IMR-90 (cell line): ENCODE results near the gene FUT8. TPM values are rescaled to one million over a fixed set of nuclear protein-coding genes. Genes with fewer than 3 reads are reported as not detected.

Experiments
- ATAC-seq: fragments of 200-7000 bp; cut with Tn5 transposase; 2 replicates; pipeline ENCODE4 v1.9.1; 2020; ENCODE audit warnings: low read depth, mild to moderate bottlenecking, moderate library complexity
- BruUV-seq: library from RNA; stranded (reverse); fragments of 400-500 nt; replicated peaks from 2 replicates; lab custom pipeline; 2021; lab: Mats Ljungman, UMichigan
- CTCF ChIA-PET: fragments of 300-600 bp; formaldehyde crosslinking; extraction: SDS; loops from one replicate; lab custom pipeline; 2021; ENCODE audit warnings: antibody characterized with exemption; lab: Yijun Ruan, JAX
- POLR2A ChIA-PET: fragments of 300-600 bp; sonication (Branson Sonifier 250); formaldehyde crosslinking; loops from one replicate; lab custom pipeline; 2022; ENCODE audit warnings: antibody characterized with exemption; ENCODE audit not compliant: unreplicated experiment; lab: Charles Lee
- DNase-seq: peaks from one replicate; pipeline ENCODE4 v3.0.0; 2013
- H2AFZ ChIP-seq: replicated peaks from 2 replicates; pipeline ENCODE3; 2013; ENCODE audit warnings: low read length, mild to moderate bottlenecking; ENCODE audit not compliant: poor library complexity
- H2AK5ac ChIP-seq: 2 replicates; pipeline ENCODE4 v1.6.1; 2013; ENCODE audit warnings: low read depth, low read length, inconsistent platforms
- H2AK9ac ChIP-seq: replicated peaks from 2 replicates; pipeline ENCODE3; 2013; ENCODE audit warnings: mild to moderate bottlenecking, low read depth, low read length, moderate library complexity; ENCODE audit not compliant: poor library complexity
- H2BK120ac ChIP-seq: 2 replicates; pipeline ENCODE4 v1.6.1; 2013; ENCODE audit warnings: low read depth, low read length, inconsistent platforms
- H2BK15ac ChIP-seq: 3 replicates; pipeline ENCODE4 v1.6.1; 2013; ENCODE audit warnings: low read depth, low read length, inconsistent platforms
- H2BK20ac ChIP-seq: 2 replicates; pipeline ENCODE4 v1.6.1; 2013; ENCODE audit warnings: low read depth, mild to moderate bottlenecking, inconsistent platforms, low read length, moderate library complexity
- H2BK5ac ChIP-seq: 2 replicates; pipeline ENCODE4 v1.6.1; 2013; ENCODE audit warnings: mild to moderate bottlenecking, low read depth, low read length, inconsistent platforms; ENCODE audit not compliant: poor library complexity, severe bottlenecking
- H3K14ac ChIP-seq: replicated peaks from 2 replicates; pipeline ENCODE4 v1.6.1; 2013; ENCODE audit warnings: low read depth, low read length, inconsistent platforms
- H3K18ac ChIP-seq: 2 replicates; pipeline ENCODE4 v1.6.1; 2013; ENCODE audit warnings: low read depth, low read length, control low read depth
- H3K23ac ChIP-seq: 2 replicates; pipeline ENCODE4 v1.6.1; 2013; ENCODE audit warnings: low read depth, low read length, inconsistent platforms
- H3K27ac ChIP-seq: 2 replicates; pipeline ENCODE4 v1.5.1; 2013; ENCODE audit warnings: mild to moderate bottlenecking, control low read depth, low read length; ENCODE audit not compliant: insufficient read depth
- H3K27me3 ChIP-seq: 2 replicates; pipeline ENCODE4 v1.6.1; 2013; ENCODE audit warnings: low read length; ENCODE audit not compliant: control insufficient read depth, insufficient read depth
- H3K36me3 ChIP-seq: 2 replicates; pipeline ENCODE4 v1.6.1; 2013; ENCODE audit warnings: low read length, mixed read lengths; ENCODE audit not compliant: control insufficient read depth, insufficient read depth
- H3K4ac ChIP-seq: 2 replicates; pipeline ENCODE4 v1.6.1; 2013; ENCODE audit warnings: low read depth, low read length, inconsistent platforms
- H3K4me1 ChIP-seq: 2 replicates; pipeline ENCODE4 v1.6.1; 2013; ENCODE audit warnings: low read length, mixed read lengths; ENCODE audit not compliant: control insufficient read depth, insufficient read depth
- H3K4me2 ChIP-seq: 2 replicates; pipeline ENCODE4 v1.6.1; 2013; ENCODE audit warnings: low read depth, mild to moderate bottlenecking, control low read depth, low read length, moderate library complexity
- H3K4me3 ChIP-seq: 2 replicates; pipeline ENCODE4 v1.5.1; 2013; ENCODE audit warnings: low read depth, mild to moderate bottlenecking, control low read depth, low read length, moderate library complexity; ENCODE audit not compliant: insufficient read depth
- H3K56ac ChIP-seq: 2 replicates; pipeline ENCODE4 v1.6.1; 2013; ENCODE audit warnings: low read length, inconsistent platforms; ENCODE audit not compliant: insufficient read depth; ENCODE audit errors: extremely low read depth
- H3K79me1 ChIP-seq, 2 experiments: 2 replicates each; pipeline ENCODE4 v1.6.1; 2013; ENCODE audit warnings: low read length in 2 of 2, inconsistent platforms in 1 of 2, low read depth in 1 of 2
- H3K9ac ChIP-seq: 2 replicates; pipeline ENCODE4 v1.6.1; 2013; ENCODE audit warnings: low read depth, low read length, control low read depth
- H3K9me1 ChIP-seq: 2 replicates; pipeline ENCODE4 v1.6.1; 2013; ENCODE audit warnings: low read length, inconsistent platforms; ENCODE audit not compliant: insufficient read depth
- H3K9me3 ChIP-seq: 2 replicates; pipeline ENCODE4 v1.6.1; 2013; ENCODE audit warnings: low read length; ENCODE audit not compliant: control insufficient read depth, insufficient read depth
- H4K20me1 ChIP-seq: 2 replicates; pipeline ENCODE4 v1.6.1; 2013; ENCODE audit warnings: low read length, inconsistent platforms; ENCODE audit not compliant: insufficient read depth
- H4K5ac ChIP-seq: 2 replicates; pipeline ENCODE4 v1.6.1; 2013; ENCODE audit warnings: mild to moderate bottlenecking, low read depth, low read length, control low read depth
- H4K8ac ChIP-seq, 2 experiments: 2 replicates each; pipeline ENCODE4 v1.6.1; 2013; ENCODE audit warnings: low read depth in 2 of 2, low read length in 2 of 2, control low read depth in 1 of 2, inconsistent platforms in 1 of 2
- H4K91ac ChIP-seq: 2 replicates; pipeline ENCODE4 v1.6.1; 2013; ENCODE audit warnings: low read depth, low read length, inconsistent platforms; ENCODE audit not compliant: insufficient read depth
- BHLHE40 ChIP-seq: fragments of 150-350 bp; IDR thresholded peaks from 2 replicates; pipeline ENCODE4 v1.6.1; 2016; ENCODE audit warnings: mild to moderate bottlenecking, low read depth, low read length
- CHD1 ChIP-seq: IDR thresholded peaks from 2 replicates; pipeline ENCODE4 v1.6.1; 2012; ENCODE audit warnings: low read depth, low read length, improper control_type of control experiment
- CTCF ChIP-seq: conservative IDR thresholded peaks from 2 replicates; pipeline ENCODE4 v1.5.1; 2012; ENCODE audit warnings: mild to moderate bottlenecking, low read depth, low read length, improper control_type of control experiment
- FOS ChIP-seq: fragments of 150-350 bp; IDR thresholded peaks from 2 replicates; pipeline ENCODE4 v1.6.1; 2016; ENCODE audit warnings: low read depth, low read length
- MAFK ChIP-seq: IDR thresholded peaks from 2 replicates; pipeline ENCODE4 v1.6.1; 2012; ENCODE audit warnings: low read depth, low read length, improper control_type of control experiment
- MAZ ChIP-seq: IDR thresholded peaks from 2 replicates; pipeline ENCODE4 v1.6.1; 2012; ENCODE audit warnings: low read depth, mild to moderate bottlenecking, low read length, improper control_type of control experiment, moderate library complexity, borderline replicate concordance
- MXI1 ChIP-seq: IDR thresholded peaks from 2 replicates; pipeline ENCODE4 v1.6.1; 2012; ENCODE audit warnings: low read depth, mild to moderate bottlenecking, low read length, moderate library complexity, borderline replicate concordance
- NFE2L2 ChIP-seq: fragments of 150-350 bp; IDR thresholded peaks from 2 replicates; pipeline ENCODE4 v1.6.1; 2016; ENCODE audit warnings: low read depth, mild to moderate bottlenecking, low read length
- RAD21 ChIP-seq: IDR thresholded peaks from 2 replicates; pipeline ENCODE4 v1.6.1; 2012; ENCODE audit warnings: low read length, improper control_type of control experiment
- SMC3 ChIP-seq: fragments of 150-350 bp; IDR thresholded peaks from 2 replicates; pipeline ENCODE4 v1.6.1; 2016; ENCODE audit warnings: low read depth, mild to moderate bottlenecking, antibody characterized with exemption, low read length, moderate library complexity
- WGBS, 2 experiments: methylation state at CpG; one replicate each; pipeline versions ENCODE4 v1.1.5 to v1.1.7; 2013; ENCODE audit warnings: missing lambda C conversion rate in 2 of 2; ENCODE audit not compliant: insufficient read length in 1 of 2; ENCODE audit errors: extremely low coverage in 2 of 2; 5-methylcytosine and 5-hydroxymethylcytosine counted together
- dilution Hi-C: fragments of 300-500 bp; cut with HindIII; formaldehyde crosslinking; loops from one replicate; pipeline ENCODE4 v1.14.3; 2018; ENCODE audit warnings: low sequenced_read_pairs; ENCODE audit not compliant: unreplicated experiment
- in situ Hi-C: fragments of 300-500 bp; cut with MboI; formaldehyde crosslinking; loops from 3 replicates; pipeline ENCODE4 v1.14.3; 2019; ENCODE audit warnings: low sequenced_read_pairs, inconsistent platforms, mixed read lengths
- intact Hi-C: fragments of 100-400 bp; cut with micrococcal nuclease; formaldehyde crosslinking; loops from 2 replicates; pipeline ENCODE4 v1.10.0; 2022
- polyA plus RNA-seq, 3 experiments: library from polyadenylated mRNA; depleted of rRNA; stranded (reverse); fragments of >200 nt; gene quantifications; 2 replicates each; pipeline ENCODE4 v1.2.3, GENCODE V29; 2012; ENCODE audit warnings: low replicate concordance in 1 of 3
- total RNA-seq: library from RNA; depleted of rRNA; stranded (reverse); fragments of >200 nt; gene quantifications from 2 replicates; pipeline ENCODE4 v1.2.3, GENCODE V29; 2012

The FUT8 gene
- total and polyA plus RNA-seq, 2 of the 4 experiments (the other 2 are of a cell fraction): 15.6 to 72.9 TPM

DNA sequence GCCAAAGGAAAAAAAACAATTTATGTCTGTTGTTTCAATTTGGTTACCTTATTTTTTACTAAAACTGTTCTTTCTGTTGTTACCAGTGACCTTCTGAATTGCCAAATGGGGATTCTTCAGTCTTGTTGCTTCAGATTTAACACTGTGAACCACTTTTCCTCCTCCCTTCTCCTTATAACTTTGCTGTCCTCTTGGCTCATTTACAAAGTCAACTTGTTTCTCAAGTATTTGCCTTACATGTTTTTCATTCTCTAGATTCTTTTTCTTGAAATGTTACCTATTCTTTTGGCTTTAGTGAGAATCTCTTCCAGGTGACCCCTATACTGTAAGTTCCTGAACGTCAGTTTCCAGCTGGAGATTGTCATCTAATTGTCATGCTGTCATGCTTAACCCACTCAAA is 19.4 kb downstream of the FUT8 start:
- H3K18ac ChIP-seq: no peak overlapping the region; the same call in 1 of the 2 replicates
- H4K20me1 ChIP-seq: no peaks in the 10 kb centered on the region
- ChIA-PET CTCF (no interaction called here), POLR2A (no interaction called here)
- H3K79me1 ChIP-seq: peaks cover 13 to 36% of the 10 kb centered on the region in 2 experiments; a peak in 3 of 4 replicates
- in situ Hi-C loops (no loop called here), dilution Hi-C loops (no loop called here), intact Hi-C loops (no loop called here)
- no peaks in the 10 kb centered on the region for H3K27me3 ChIP-seq
- H3K4me2 ChIP-seq: no peak overlapping the region; the same call in 1 of the 2 replicates
- peak; percentile 33 for DNase-seq
- H3K27ac ChIP-seq: no peak overlapping the region
- H3K23ac ChIP-seq: no peak overlapping the region
- H4K8ac ChIP-seq: no peak overlapping the region
- no peak overlapping the region for H3K4me3 ChIP-seq
- no peak for ATAC-seq
- H2AK5ac ChIP-seq: no peak overlapping the region
- H3K56ac ChIP-seq: no peak overlapping the region
- BruUV-seq: no TSS peak
- peaks cover 2% of the 10 kb centered on the region for H3K4me1 ChIP-seq
- WGBS, 2 experiments: 100% methylated on average over 1 of the region's 1 CpG; no CpG with 5 or more reads in 1 of the 2 experiments
- H3K9me3 ChIP-seq: no peaks in the 10 kb centered on the region; the same call in 1 of the 2 replicates
- no peak overlapping the region for H3K14ac ChIP-seq
- no peak overlapping the region for H2BK15ac ChIP-seq
- H3K4ac ChIP-seq: no peak overlapping the region
- no peak overlapping the region for H2AK9ac ChIP-seq
- H2BK20ac ChIP-seq: no peak overlapping the region
- H4K5ac ChIP-seq: no peak overlapping the region
- H3K9ac ChIP-seq: no peak overlapping the region
- H3K36me3 ChIP-seq: peaks cover 2% of the 10 kb centered on the region; the same call in 1 of the 2 replicates
- no peak overlapping the region for H2BK120ac ChIP-seq
- no peak overlapping the region for H2AFZ ChIP-seq
- no peaks in the 10 kb centered on the region for H3K9me1 ChIP-seq
- TF ChIP-seq SMC3 (no peak), MXI1 (no peak), MAZ (no peak), FOS (no peak), RAD21 (no peak), BHLHE40 (no peak), CHD1 (no peak), CTCF (no peak), NFE2L2 (no peak), MAFK (no peak)
- H4K91ac ChIP-seq: no peak overlapping the region
- no peak overlapping the region for H2BK5ac ChIP-seq
